22Rv1 (cell line): ENCODE results near the gene CDH2.

Experiments used
- ZFX ChIP-seq: fragments of 450-650 bp; IDR thresholded peaks from 2 replicates; pipeline ENCODE4 v1.6.1; 2017; ENCODE audit warnings: antibody characterized with exemption, borderline replicate concordance
- TF ChIP-seq, protein P1 (sequence below): fragments of 450-650 bp; IDR thresholded peaks from 2 replicates; pipeline ENCODE4 v1.5.1; 2017; ENCODE audit warnings: mild to moderate bottlenecking

DNA sequence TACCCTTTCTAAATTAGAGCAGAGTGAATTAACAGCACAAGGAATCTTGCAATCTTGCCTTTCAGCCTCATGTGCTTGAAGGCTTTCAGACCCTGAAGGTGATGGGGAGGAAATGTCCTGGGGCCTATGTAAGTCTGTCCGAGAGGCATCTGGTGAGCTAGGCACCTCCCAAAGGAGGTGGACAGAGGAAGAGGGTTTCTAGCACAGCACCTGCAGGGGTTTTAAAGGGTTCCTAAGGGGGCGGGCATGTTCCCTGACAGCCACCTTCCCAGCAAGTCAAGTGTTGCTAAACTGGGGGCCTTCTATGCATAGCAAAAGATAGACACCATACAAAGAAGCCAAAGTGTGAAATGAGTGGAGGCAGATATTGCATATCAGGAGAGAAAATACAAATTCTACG, 88.5 kb downstream of the CDH2 start:
- TF ChIP-seq, protein P1, sequence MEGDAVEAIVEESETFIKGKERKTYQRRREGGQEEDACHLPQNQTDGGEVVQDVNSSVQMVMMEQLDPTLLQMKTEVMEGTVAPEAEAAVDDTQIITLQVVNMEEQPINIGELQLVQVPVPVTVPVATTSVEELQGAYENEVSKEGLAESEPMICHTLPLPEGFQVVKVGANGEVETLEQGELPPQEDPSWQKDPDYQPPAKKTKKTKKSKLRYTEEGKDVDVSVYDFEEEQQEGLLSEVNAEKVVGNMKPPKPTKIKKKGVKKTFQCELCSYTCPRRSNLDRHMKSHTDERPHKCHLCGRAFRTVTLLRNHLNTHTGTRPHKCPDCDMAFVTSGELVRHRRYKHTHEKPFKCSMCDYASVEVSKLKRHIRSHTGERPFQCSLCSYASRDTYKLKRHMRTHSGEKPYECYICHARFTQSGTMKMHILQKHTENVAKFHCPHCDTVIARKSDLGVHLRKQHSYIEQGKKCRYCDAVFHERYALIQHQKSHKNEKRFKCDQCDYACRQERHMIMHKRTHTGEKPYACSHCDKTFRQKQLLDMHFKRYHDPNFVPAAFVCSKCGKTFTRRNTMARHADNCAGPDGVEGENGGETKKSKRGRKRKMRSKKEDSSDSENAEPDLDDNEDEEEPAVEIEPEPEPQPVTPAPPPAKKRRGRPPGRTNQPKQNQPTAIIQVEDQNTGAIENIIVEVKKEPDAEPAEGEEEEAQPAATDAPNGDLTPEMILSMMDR = no peak
- no peak for TF ChIP-seq ZFX
